CD4-positive, alpha-beta T cell treated with Interleukin-10 for 1 hour (primary cell): ENCODE measurements around the gene CYP3A4.
"Not testable (repeated sequence)": the region's sequence is repeated elsewhere in the genome, so short reads cannot be mapped to it uniquely, and the experiment has no call there.

Experiments
- DNase-seq: peaks from one replicate; pipeline ENCODE4 v3.0.0-alpha.2; 2020

Gene CYP3A4

GRCh38 chr7:99784007-99784406 lies at the start of gene CYP3A4:
CYP3A4 (minus strand) TSS chr7:99784184; CDS start chr7:99784081, 103 bp downstream.
- DNase-seq = no peak

GRCh38 chr7:99833289-99833877 lies 49.4 kb upstream of the CYP3A4 start:
- no peak for DNase-seq

DNA sequence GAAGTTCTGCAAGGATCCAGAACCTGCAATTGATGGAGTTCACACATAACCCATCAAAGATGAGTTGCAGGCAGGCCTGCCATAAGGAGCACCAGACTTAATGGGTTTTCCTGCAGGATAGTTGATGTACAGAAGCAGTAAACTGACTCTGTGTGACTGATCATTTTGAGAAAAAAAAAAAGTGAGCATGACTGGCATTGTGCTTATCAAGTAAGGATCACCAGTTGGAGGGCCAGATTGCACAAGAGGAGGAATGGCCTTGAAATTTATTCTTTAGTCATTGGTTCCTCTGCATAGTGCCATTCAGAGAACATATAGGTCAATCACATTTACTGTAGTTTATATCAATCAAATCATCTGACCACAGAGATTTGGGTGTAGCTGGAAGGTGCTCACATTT lies 47.6 kb upstream of the CYP3A4 start:
- no peak for DNase-seq

- no peak for DNase-seq
Measured at GRCh38 chr7:99829524-99830160, 45.7 kb upstream of the CYP3A4 start.

DNA sequence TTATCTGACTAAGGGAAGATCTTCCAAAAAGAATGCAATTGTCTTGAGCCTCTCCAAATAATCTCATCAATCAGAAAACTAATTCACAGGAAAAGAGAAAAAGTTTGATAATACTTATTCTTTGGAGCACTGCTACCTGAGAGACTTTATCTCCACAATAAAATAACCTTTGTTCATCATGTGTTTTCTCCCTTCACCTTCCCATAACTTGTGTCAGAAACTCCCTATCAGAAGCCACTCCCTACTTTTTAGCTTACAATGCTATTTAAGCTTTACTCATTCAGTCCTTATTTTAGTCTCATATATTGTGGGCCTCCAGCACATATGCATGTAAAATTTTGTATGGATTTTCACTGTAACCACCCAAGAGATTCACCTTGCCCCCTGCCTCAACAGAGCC lies 44.8 kb upstream of the CYP3A4 start:
- no peak for DNase-seq

DNA sequence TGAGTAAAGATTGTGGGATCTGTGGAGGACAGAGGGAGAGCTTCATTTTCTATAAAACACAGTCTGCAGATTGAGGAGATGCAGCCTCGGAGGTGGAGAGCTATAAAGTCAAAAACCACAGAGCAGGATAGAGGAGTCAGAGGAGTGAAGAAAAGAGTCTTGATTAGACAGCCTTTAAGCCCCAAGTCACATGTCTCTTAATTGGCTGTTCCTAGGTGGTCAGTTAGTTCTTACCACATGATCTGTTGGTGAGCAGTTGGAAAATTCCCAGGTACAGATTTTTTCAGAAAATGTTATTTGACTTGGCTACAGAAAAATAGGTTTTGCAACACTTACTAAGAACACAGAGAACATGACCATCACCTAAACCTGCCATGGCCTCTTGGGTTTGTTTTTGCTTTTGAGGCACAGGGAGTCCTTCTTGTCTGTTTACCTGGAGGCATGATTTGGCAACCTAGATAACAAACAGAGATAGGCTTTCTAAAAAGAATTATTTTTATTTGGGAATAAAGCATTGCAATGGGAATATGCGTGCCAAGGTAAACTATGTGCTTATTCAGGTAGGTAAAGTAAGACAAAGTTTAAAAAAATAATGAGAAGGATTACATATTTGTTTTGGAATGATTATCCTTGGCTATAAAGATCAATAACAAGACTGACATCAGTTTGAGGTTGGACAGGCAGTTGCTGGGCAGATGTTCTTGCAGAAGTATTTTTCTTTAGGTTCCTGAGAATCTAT lies 43.2 kb upstream of the CYP3A4 start:
- no peak for DNase-seq

DNA sequence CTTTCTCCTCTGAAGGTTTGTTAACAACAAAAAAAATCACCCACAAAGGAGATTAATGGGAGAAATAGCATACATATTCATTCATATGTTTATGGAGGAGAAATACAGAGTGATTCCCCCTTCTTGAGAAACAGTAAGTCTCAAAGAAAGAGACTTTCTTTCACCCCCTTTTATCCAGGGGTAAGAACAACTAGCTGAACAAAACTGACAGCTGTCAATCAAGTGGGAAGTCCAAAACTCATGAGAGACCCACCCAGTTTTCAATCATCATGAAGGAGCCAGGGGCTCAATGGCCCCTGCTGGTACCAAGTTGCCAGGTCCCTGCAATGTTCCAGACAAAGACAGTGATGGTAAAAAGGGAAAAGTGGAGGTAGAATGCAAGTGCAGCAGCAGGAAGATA lies 41.9 kb upstream of the CYP3A4 start:
- no peak for DNase-seq

DNA sequence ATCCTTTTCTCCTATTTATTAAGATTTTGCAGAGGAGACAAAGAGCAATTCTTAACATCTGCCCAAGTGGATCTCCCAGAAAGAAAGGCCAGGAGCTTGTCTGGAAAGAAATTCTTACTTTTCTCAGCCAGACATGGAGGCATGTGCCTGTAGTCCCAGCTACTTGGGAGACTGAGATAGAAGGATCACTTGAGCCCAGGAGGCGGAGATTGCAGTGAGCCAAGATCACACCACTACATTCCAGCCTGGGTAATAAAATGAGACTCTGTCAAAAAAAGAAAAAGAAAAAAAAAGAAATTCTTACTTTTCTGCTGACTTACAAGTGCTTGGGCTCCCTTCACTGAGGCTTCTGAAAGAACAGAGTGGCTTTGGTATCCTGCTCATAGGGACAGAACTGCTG lies 41.5 kb upstream of the CYP3A4 start:
- no peak for DNase-seq

DNA sequence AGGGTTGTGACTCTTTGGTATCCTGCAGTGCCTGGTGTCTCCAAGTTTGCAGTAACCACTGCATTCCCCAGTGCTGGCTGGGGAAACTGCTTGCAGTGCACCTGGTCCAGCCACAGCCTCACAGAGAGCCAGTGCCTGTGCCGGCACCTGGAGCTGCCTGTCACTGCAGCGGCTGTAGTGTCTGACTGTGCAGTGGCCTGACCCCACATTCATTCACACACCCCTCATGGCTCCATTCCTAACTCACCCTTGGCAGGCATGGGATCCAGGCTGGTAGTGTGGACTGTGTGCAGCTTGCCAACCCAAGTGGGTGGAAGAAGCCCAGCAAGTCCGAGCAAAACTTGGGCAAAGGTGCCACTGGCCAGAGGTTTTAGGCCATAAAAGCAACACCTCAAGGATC lies 40.1 kb upstream of the CYP3A4 start:
- no peak for DNase-seq

GRCh38 chr7:99822731-99823718 lies 39.0 kb upstream of the CYP3A4 start:
- no peak for DNase-seq

GRCh38 chr7:99820408-99821027 lies 36.5 kb upstream of the CYP3A4 start:
- DNase-seq = no peak

- DNase-seq = no peak
Measured at GRCh38 chr7:99808766-99809165, 24.8 kb upstream of the CYP3A4 start.

DNA sequence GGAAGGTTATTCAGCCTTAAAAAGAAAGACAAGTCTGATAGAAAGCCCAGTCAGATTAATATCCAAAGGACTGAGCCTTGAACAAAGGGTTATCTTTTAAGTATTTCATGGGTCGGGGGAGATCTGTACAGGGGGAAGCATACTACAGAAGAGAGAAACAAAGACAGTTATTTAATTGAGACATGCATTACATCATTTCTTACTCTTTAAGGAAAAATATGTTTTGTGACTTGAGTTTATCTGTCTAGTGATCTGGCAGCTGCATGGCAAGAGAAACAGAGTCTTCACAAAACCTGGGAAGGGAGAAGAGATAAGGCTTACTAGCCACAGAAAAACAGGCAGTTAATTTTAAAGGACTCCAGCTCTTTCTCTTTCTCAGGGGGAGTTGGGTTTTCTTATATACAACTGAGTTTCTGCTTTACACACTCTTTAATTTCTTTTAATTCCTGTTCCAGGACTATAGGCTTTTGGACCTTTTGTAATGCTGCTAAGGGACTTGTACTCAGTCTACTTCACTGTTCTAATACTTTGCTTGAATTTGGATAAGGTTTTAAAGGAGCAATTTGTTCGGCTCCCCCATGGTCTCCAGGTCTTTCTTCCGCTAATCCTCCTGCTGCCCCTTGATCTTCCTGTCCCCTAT lies 23.0 kb upstream of the CYP3A4 start:
- DNase-seq = no peak

DNA sequence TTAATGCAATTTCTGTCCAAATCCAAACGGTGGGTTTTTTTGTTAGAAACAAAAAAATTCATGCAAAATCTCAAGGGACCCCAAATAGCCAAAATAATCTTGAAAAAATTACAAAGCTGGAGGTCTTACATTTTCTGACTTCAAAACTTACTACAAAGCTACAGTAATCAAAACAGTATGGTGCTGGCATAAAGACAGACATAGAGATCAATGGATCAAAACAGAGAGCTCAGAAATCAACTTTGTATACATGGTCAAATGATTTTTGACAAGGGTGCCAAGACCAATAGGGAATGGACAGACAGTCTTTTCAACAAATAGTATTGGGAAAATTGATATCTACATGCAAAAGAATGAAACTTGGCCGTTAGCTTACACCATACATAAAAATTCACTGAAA lies 21.7 kb upstream of the CYP3A4 start:
- DNase-seq = no peak

DNA sequence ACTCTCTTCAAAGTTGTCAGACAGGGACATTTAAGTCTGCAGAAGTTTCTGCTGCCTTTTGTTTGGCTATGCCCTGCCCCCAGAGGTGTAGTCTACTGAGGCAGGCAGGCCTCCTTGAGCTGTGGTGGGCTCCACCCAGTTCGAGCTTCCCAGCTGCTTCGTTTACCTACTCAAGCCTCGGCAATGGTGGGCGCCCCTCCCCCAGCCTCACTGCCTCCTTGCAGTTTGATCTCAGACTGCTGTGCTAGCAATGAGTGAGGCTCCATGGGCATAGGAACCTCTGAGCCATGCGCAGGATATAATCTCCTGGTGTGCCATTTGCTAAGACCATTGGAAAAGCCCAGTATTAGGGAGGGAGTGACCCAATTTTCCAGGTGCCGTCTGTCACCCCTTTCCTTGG lies 19.1 kb upstream of the CYP3A4 start:
- DNase-seq = not testable (repeated sequence)

DNA sequence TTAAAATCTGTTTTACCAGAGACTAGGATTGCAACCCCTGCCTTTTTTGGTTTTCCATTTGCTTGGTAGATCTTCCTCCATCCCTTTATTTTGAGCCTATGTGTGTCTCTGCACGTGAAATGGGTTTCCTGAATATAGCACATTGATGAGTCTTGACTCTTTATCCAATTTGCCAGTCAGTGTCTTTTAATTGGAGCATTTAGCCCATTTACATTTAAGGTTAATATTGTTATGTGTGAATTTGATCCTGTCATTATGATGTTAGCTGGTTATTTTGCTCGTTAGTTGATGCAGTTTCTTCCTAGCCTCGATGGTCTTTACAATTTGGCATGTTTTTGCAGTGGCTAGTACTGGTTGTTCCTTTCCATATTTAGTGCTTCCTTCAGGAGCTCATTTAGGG lies 17.4 kb upstream of the CYP3A4 start:
- not testable (repeated sequence) for DNase-seq

GRCh38 chr7:99798972-99799371 lies 15.0 kb upstream of the CYP3A4 start:
- DNase-seq = no peak

DNA sequence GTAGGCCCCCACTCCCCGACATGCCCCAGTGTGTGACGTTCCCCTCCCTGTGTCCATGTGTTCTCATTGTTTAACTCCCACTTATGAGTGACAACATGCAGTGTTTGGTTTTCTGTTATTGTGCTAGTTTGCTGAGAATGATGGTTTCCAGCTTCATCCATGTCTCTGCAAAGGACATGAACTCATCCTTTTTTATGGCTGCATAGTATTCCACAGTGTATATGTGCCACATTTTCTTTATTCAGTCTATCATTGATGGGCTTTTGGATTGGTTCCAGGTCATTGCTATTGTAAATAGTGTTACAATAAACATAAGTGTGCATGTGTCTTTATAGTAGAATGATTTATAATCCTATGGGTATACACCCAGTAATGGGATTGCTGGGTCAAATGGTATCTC lies 11.9 kb upstream of the CYP3A4 start:
- not testable (repeated sequence) for DNase-seq

- DNase-seq = no peak
Measured at GRCh38 chr7:99794585-99795502, 10.9 kb upstream of the CYP3A4 start.

GRCh38 chr7:99793443-99793842 lies 9.5 kb upstream of the CYP3A4 start:
- DNase-seq = no peak

GRCh38 chr7:99792967-99793366 lies 9.0 kb upstream of the CYP3A4 start:
- DNase-seq = no peak
